ENCODE measurements around the gene WIZ.

GRCh38 chr19:15404780-15405211, 45.0 kb downstream of the WIZ start:
- TF ChIP-seq CTCF (tag by site-specific recombination; IDR thresholded peaks at IDR 0.05) (no peak), ZNF830 (tag by site-specific recombination; IDR thresholded peaks at IDR 0.05; ENCODE audit: low read depth) (no peak), ZNF335 (tag by site-specific recombination; conservative IDR thresholded peaks at IDR 0.05) (no peak), ELK4 (IDR thresholded peaks at IDR 0.05; ENCODE audit: borderline replicate concordance, low read depth, low read length) (no peak), ZNF792 (tag by site-specific recombination; IDR thresholded peaks at IDR 0.05) (no peak), REST (tag by site-specific recombination; IDR thresholded peaks at IDR 0.05) (no peak), KLF10 (tag by site-specific recombination; IDR thresholded peaks at IDR 0.05) (no peak)

Measured in HEK293 (cell line).